WERI-Rb-1 (cell line): ENCODE data around the gene CNTFR.

Source experiments
- DNase-seq: peaks from one replicate; pipeline ENCODE4 v3.0.0-alpha.2; 2020
- H3K27ac ChIP-seq: fragments of 250-450 bp; sonication (Bioruptor Pico); 2 replicates; pipeline ENCODE4 v1.5.1; 2020; ENCODE audit warnings: mild to moderate bottlenecking, moderate library complexity
- H3K27me3 ChIP-seq: fragments of 250-450 bp; sonication (Bioruptor Pico); 2 replicates; pipeline ENCODE4 v1.5.1; 2021; ENCODE audit warnings: mild to moderate bottlenecking, low read depth, moderate library complexity; ENCODE audit not compliant: insufficient read depth, severe bottlenecking
- H3K36me3 ChIP-seq: fragments of 250-450 bp; sonication (Bioruptor Pico); 2 replicates; pipeline ENCODE4 v1.5.1; 2020; ENCODE audit warnings: mild to moderate bottlenecking, moderate library complexity
- H3K4me3 ChIP-seq: 2 replicates; pipeline ENCODE4 v1.5.1; 2011; ENCODE audit warnings: low read depth, mild to moderate bottlenecking, control low read depth, low read length
- H3K9me3 ChIP-seq: fragments of 250-450 bp; sonication (Bioruptor Pico); 2 replicates; pipeline ENCODE4 v1.5.1; 2021; ENCODE audit warnings: mild to moderate bottlenecking, moderate library complexity; ENCODE audit not compliant: severe bottlenecking
- TF ChIP-seq, protein P1 (sequence below): IDR thresholded peaks from 2 replicates; pipeline ENCODE4 v1.5.1; 2011; ENCODE audit warnings: low read depth, mild to moderate bottlenecking, control low read depth, inconsistent platforms, low read length

CNTFR gene

DNA sequence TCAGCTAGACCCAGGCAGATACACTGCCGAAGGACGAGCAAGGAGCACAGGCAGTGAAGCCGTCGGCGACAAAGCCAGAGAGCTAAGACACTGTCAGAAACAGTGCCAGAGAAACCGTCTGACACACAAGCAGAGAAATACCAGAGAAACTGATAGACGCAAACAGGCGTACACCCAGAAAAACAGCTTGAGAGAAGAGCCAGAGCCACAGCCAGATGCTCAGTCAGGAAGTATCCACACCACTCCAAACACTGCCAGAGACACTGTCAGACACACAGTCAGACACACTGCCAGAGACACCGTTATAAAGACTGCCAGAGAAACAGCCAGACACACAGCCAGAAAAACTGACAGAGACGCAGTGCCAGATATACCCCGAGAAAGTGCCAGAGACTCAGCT is 19.1 kb downstream of the CNTFR start:
- H3K27me3 ChIP-seq: no peaks in the 10 kb centered on the region
- H3K36me3 ChIP-seq: peaks cover 6% of the 10 kb centered on the region
- peak overlapping the region; percentile 87 for H3K27ac ChIP-seq
- H3K9me3 ChIP-seq: no peaks in the 10 kb centered on the region
- TF ChIP-seq, protein P1, sequence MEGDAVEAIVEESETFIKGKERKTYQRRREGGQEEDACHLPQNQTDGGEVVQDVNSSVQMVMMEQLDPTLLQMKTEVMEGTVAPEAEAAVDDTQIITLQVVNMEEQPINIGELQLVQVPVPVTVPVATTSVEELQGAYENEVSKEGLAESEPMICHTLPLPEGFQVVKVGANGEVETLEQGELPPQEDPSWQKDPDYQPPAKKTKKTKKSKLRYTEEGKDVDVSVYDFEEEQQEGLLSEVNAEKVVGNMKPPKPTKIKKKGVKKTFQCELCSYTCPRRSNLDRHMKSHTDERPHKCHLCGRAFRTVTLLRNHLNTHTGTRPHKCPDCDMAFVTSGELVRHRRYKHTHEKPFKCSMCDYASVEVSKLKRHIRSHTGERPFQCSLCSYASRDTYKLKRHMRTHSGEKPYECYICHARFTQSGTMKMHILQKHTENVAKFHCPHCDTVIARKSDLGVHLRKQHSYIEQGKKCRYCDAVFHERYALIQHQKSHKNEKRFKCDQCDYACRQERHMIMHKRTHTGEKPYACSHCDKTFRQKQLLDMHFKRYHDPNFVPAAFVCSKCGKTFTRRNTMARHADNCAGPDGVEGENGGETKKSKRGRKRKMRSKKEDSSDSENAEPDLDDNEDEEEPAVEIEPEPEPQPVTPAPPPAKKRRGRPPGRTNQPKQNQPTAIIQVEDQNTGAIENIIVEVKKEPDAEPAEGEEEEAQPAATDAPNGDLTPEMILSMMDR: no peak
- DNase-seq: no peak
- no peak overlapping the region for H3K4me3 ChIP-seq

DNA sequence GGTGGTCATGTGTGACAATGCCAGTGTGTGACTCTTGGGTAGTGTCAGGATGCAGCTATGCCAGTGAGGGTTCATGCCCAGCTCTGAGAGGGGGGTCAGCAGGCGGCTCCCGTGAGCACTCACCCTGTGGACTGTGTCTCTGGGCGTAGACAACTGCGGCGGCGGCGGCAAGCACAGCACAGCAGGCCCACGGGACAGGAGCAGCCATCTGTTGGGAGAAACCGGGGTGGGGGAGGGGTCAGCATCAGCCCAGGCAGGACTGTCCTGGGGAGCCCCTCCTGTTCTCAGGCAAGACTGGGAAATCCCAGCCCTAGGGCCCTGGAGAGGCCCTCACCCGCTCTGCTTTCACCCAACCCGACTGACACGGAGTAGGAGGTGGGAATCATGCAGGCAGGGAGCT is 20.8 kb downstream of the CNTFR start:
- TF ChIP-seq, protein P1: no peak
- DNase-seq: peak; percentile 98
- H3K4me3 ChIP-seq: no peak overlapping the region
- H3K27ac ChIP-seq: peak overlapping the region; percentile 87
- H3K9me3 ChIP-seq: no peaks in the 10 kb centered on the region
- peaks cover 13% of the 10 kb centered on the region for H3K36me3 ChIP-seq
- H3K27me3 ChIP-seq: no peaks in the 10 kb centered on the region

DNA sequence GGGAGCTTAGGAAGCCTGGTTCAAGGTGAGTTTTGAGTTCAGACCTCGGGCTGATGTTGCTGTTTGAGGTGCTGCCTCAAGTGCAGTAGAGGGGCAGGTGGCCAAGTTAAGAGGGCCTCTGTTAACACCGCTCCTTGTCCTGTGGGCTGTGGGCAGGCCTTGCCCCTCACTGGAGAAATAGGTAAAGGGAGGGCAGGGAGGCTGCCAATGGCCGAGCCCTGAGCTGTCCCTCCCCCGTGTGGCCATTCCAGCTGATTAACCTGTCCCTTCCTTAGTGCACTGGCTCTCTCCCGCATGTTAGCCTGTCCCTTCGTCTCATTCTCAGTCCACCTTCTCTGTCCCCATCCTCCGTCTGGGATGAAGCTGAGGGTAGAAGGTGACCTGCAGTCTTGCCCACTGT is 21.4 kb downstream of the CNTFR start:
- no peaks in the 10 kb centered on the region for H3K9me3 ChIP-seq
- TF ChIP-seq, protein P1: peak; percentile 34; the same call in 1 of the 2 replicates
- DNase-seq: peak; percentile 49
- no peak overlapping the region for H3K4me3 ChIP-seq
- peaks cover 20% of the 10 kb centered on the region for H3K36me3 ChIP-seq
- peak overlapping the region; percentile 87 for H3K27ac ChIP-seq
- H3K27me3 ChIP-seq: no peaks in the 10 kb centered on the region

DNA sequence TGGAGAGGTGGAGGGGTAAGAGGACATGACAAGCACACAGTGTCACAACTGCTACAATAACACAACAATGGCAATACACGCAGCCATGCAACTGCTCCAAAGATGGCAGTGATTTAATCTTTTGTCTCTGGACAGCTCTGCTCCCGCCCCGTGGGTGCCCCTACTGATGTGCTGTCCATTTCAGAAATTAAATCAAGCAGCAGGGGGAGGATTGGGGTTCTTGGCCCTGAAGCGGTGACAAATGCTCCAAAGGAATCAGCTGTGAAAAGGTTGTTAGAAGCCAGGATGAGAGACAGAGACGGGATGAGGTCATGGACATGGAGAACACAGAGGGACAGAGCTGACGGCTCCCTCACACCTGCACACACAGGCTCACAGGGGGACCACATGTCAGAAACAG is 22.6 kb downstream of the CNTFR start:
- peaks cover 31% of the 10 kb centered on the region for H3K36me3 ChIP-seq
- peak overlapping the region; percentile 87 for H3K27ac ChIP-seq
- H3K27me3 ChIP-seq: no peaks in the 10 kb centered on the region
- TF ChIP-seq, protein P1: no peak
- no peaks in the 10 kb centered on the region for H3K9me3 ChIP-seq
- no peak overlapping the region for H3K4me3 ChIP-seq
- DNase-seq: no peak

DNA sequence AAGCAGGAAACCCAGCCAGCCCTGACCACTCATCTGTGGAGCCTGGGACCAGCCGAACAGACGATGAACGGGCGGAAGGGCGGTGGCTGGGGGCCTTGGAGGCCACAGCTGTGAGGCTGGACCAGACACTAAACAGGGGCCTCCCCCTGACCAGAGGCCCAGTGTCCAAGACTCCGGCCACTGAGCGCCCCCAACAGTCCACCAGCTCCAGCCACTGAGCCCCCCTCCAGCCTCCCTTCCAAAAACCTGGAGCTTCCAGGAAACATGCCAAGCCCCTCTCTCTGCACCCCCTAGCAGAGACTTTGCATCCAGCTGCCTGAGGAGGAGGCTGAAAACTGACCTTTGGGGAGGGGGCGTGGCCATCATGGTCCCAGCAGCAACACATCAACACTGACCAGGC is 23.2 kb downstream of the CNTFR start:
- Histone ChIP-seq H3K4me3 (no peak overlapping the region), H3K27ac (peak overlapping the region; percentile 0; the same call in 1 of the 2 replicates), H3K36me3 (peaks cover 35% of the 10 kb centered on the region), H3K27me3 (no peaks in the 10 kb centered on the region), H3K9me3 (no peaks in the 10 kb centered on the region)
- DNase-seq: no peak
- TF ChIP-seq, protein P1: no peak

DNA sequence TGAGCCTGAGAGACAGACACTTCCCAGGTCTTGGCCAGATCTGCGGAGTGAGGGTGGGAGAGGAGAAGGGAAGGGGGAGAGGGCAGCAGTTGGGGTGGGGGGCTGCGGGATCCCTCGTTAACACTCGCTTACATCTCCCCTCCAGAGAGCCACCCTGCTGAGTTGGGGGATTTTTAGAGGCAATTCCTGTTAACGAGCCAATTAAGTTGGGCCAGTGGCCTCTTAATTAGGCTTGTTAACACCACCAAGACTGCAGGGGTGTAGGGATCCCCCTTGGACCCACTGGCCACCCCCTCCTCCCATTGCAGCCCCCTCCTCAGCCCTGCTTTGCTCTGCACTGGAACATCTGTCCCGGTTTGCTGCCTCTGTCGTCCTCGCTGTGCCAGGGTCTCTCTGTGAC is 23.7 kb downstream of the CNTFR start:
- Histone ChIP-seq H3K9me3 (no peaks in the 10 kb centered on the region), H3K4me3 (no peak overlapping the region), H3K27me3 (no peaks in the 10 kb centered on the region), H3K36me3 (peaks cover 35% of the 10 kb centered on the region), H3K27ac (no peak overlapping the region)
- TF ChIP-seq, protein P1: no peak
- no peak for DNase-seq
